Left kidney (tissue), 2 donors: Measurements from ENCODE around the gene ABCC5. TPM values are rescaled to one million over a fixed set of nuclear protein-coding genes. Genes with fewer than 3 reads are reported as not detected.

ENCODE experiments used
- DNase-seq: peaks from one replicate; pipeline ENCODE4 v3.0.0-alpha.2; 2013
- polyA plus RNA-seq: library from polyadenylated mRNA; unstranded; fragments of 120-200 nt; gene quantifications from one replicate; pipeline ENCODE4 v1.2.1, GENCODE V29; 2013; ENCODE audit not compliant: insufficient read length

ABCC5 gene
- polyA plus RNA-seq, 1 donor: 68.0 TPM

GRCh38 chr3:183981990-183982644 is 35.6 kb downstream of the ABCC5 start:
- no peak for DNase-seq

- DNase-seq: peak; percentile 21
Measured at GRCh38 chr3:183980403-183980802, 37.3 kb downstream of the ABCC5 start.

GRCh38 chr3:183975981-183976662 is 41.6 kb downstream of the ABCC5 start:
- no peak for DNase-seq

GRCh38 chr3:183968666-183969245 is 48.9 kb downstream of the ABCC5 start:
- no peak for DNase-seq

- DNase-seq: no peak
Measured at GRCh38 chr3:183967693-183968092, 50.0 kb downstream of the ABCC5 start.

- no peak for DNase-seq
Measured at GRCh38 chr3:183966361-183966791, 51.3 kb downstream of the ABCC5 start.

- no peak for DNase-seq
Measured at GRCh38 chr3:183962807-183963206, 54.9 kb downstream of the ABCC5 start.

GRCh38 chr3:183959214-183959613 is 58.5 kb downstream of the ABCC5 start:
- no peak for DNase-seq

GRCh38 chr3:183958775-183959174 is 58.9 kb downstream of the ABCC5 start:
- no peak for DNase-seq

- no peak for DNase-seq
Measured at GRCh38 chr3:183958226-183958625, 59.5 kb downstream of the ABCC5 start.

- DNase-seq: no peak
Measured at GRCh38 chr3:183954875-183955274, 62.8 kb downstream of the ABCC5 start.

- DNase-seq: no peak
Measured at GRCh38 chr3:183953471-183954070, 64.1 kb downstream of the ABCC5 start.

- no peak for DNase-seq
Measured at GRCh38 chr3:183951459-183951858, 66.2 kb downstream of the ABCC5 start.

GRCh38 chr3:183949690-183950089 is 68.0 kb downstream of the ABCC5 start:
- DNase-seq: no peak

- no peak for DNase-seq
Measured at GRCh38 chr3:183946037-183946436, 71.6 kb downstream of the ABCC5 start.

- no peak for DNase-seq
Measured at GRCh38 chr3:183944775-183945174, 72.9 kb downstream of the ABCC5 start.

GRCh38 chr3:183943739-183944138 is 73.9 kb downstream of the ABCC5 start:
- no peak for DNase-seq

GRCh38 chr3:183941216-183941615 is 76.5 kb downstream of the ABCC5 start:
- no peak for DNase-seq

- no peak for DNase-seq
Measured at GRCh38 chr3:183937601-183938286, 79.9 kb downstream of the ABCC5 start.

GRCh38 chr3:183933160-183933559 is 84.5 kb downstream of the ABCC5 start:
- DNase-seq: no peak

- no peak for DNase-seq
Measured at GRCh38 chr3:183931881-183932280, 85.8 kb downstream of the ABCC5 start.

- no peak for DNase-seq
Measured at GRCh38 chr3:183930086-183930485, 87.6 kb downstream of the ABCC5 start.

- DNase-seq: no peak
Measured at GRCh38 chr3:183927059-183927458, 90.6 kb downstream of the ABCC5 start.
